Neural cell (in vitro differentiated cells): Measurements from ENCODE around the gene RGS16. TPM values are rescaled to one million over a fixed set of nuclear protein-coding genes. Genes with fewer than 3 reads are reported as not detected.

Source experiments
- H2AFZ ChIP-seq: fragments of 200-600, 300-800 bp; sonication (generic), shearing (Covaris generic); 2 replicates; pipeline ENCODE4 v1.6.0; 2014; ENCODE audit warnings: low read depth, mild to moderate bottlenecking, antibody characterized with exemption, low read length, moderate library complexity
- H3F3A ChIP-seq: fragments of 200-600 bp; shearing (Covaris generic); 2 replicates; pipeline ENCODE4 v1.6.1; 2016; ENCODE audit warnings: mild to moderate bottlenecking, moderate library complexity, mixed read lengths, antibody characterized with exemption, low read length; ENCODE audit not compliant: insufficient read depth, poor library complexity, severe bottlenecking
- H3K27ac ChIP-seq: fragments of 200-600, 300-800 bp; sonication (generic), shearing (Covaris generic); 2 replicates; pipeline ENCODE4 v1.5.1; 2014; ENCODE audit warnings: mild to moderate bottlenecking, low read length, moderate library complexity
- H3K27me3 ChIP-seq: fragments of 300-800, 200-600 bp; sonication (generic), shearing (Covaris generic); 2 replicates; pipeline ENCODE4 v1.6.0; 2014; ENCODE audit warnings: mild to moderate bottlenecking, low read depth, low read length, moderate library complexity; ENCODE audit not compliant: insufficient read depth
- H3K36me3 ChIP-seq: fragments of 300-800, 200-600 bp; sonication (generic), shearing (Covaris generic); 2 replicates; pipeline ENCODE4 v1.5.1; 2014; ENCODE audit warnings: mild to moderate bottlenecking, antibody characterized with exemption, low read length, moderate library complexity; ENCODE audit not compliant: insufficient read depth
- H3K4me2 ChIP-seq: fragments of 300-800, 200-600 bp; sonication (generic), shearing (Covaris generic); 2 replicates; pipeline ENCODE4 v1.6.0; 2014; ENCODE audit warnings: mild to moderate bottlenecking, low read length
- H3K4me3 ChIP-seq: fragments of 300-800, 200-600 bp; sonication (generic), shearing (Covaris generic); 2 replicates; pipeline ENCODE4 v1.5.1; 2014; ENCODE audit warnings: mild to moderate bottlenecking, low read length, moderate library complexity
- H3K79me2 ChIP-seq: fragments of 200-600 bp; shearing (Covaris generic); replicated peaks from 2 replicates; pipeline ENCODE4 v1.6.0; 2014; ENCODE audit warnings: mild to moderate bottlenecking, low read length, moderate library complexity; ENCODE audit not compliant: insufficient read depth
- H3K9ac ChIP-seq: fragments of 300-800, 200-600 bp; sonication (generic), shearing (Covaris generic); 2 replicates; pipeline ENCODE4 v1.6.1; 2016; ENCODE audit warnings: mild to moderate bottlenecking, low read length, mixed read lengths
- H3K9me2 ChIP-seq: fragments of 200-600 bp; shearing (Covaris generic); 2 replicates; pipeline ENCODE4 v1.6.1; 2016; ENCODE audit warnings: mild to moderate bottlenecking, low read length, mixed read lengths; ENCODE audit not compliant: insufficient read depth
- H3K9me3 ChIP-seq: fragments of 200-600, 300-800 bp; sonication (generic), shearing (Covaris generic); 2 replicates; pipeline ENCODE4 v1.6.1; 2016; ENCODE audit warnings: mild to moderate bottlenecking, mixed run types, low read length, moderate library complexity, mixed read lengths
- H4K20me1 ChIP-seq: fragments of 200-600 bp; shearing (Covaris generic); 2 replicates; pipeline ENCODE4 v1.6.1; 2016; ENCODE audit warnings: mild to moderate bottlenecking, mixed run types; ENCODE audit not compliant: insufficient read depth
- EP300 ChIP-seq: fragments of 450-650 bp; conservative IDR thresholded peaks from 2 replicates; pipeline ENCODE4 v1.6.1; 2014; ENCODE audit warnings: antibody characterized with exemption, mild to moderate bottlenecking, moderate library complexity; ENCODE audit not compliant: poor library complexity, severe bottlenecking
- POLR2AphosphoS5 ChIP-seq: IDR thresholded peaks from 2 replicates; pipeline ENCODE4 v1.6.1; 2012
- RAD21 ChIP-seq: fragments of 450-650 bp; conservative IDR thresholded peaks from 2 replicates; pipeline ENCODE4 v1.6.1; 2014; ENCODE audit warnings: antibody characterized with exemption, mild to moderate bottlenecking, moderate library complexity
- SMC3 ChIP-seq: fragments of 450-650 bp; conservative IDR thresholded peaks from 2 replicates; pipeline ENCODE4 v1.6.1; 2014; ENCODE audit warnings: antibody characterized with exemption, mild to moderate bottlenecking, moderate library complexity; ENCODE audit not compliant: poor library complexity
- polyA plus RNA-seq: library from polyadenylated mRNA; depleted of rRNA; stranded (reverse); fragments of >200 nt; gene quantifications from 2 replicates; pipeline ENCODE4 v1.2.3, GENCODE V29; 2014
- TF ChIP-seq, protein P1 (sequence below): IDR thresholded peaks from 2 replicates; pipeline ENCODE4 v1.6.1; 2012; ENCODE audit warnings: borderline replicate concordance
- TF ChIP-seq, protein P2 (sequence below): fragments of 450-650 bp; IDR thresholded peaks from 2 replicates; pipeline ENCODE4 v1.5.1; 2014; ENCODE audit warnings: antibody characterized with exemption, mild to moderate bottlenecking, moderate library complexity; ENCODE audit not compliant: poor library complexity, severe bottlenecking

Gene RGS16
- polyA plus RNA-seq, 1 donor from 2014 or later = 1.1 TPM

DNA sequence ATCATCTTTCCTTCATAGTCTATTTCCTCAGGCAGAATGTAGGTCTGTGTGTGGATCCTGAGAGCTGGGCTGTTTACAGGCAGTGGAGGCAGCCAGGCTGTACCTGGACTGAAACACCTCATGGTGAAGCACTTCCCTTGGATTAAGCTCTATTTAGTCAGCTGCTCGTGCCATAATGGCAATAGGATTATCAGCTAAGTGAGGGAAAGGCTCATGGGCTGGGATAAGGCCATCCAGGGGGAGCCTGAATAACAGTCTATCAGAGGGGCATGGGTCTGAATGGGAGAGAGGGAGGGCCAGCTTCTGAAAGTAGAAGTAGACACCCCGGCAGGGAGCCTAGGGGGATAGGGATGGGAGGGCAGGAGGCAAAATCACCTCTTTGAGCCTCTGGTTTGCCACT is 23.5 kb downstream of the RGS16 start:
- Histone ChIP-seq H3K9ac (no peak overlapping the region), H3K36me3 (no peaks in the 10 kb centered on the region), H3K79me2 (no peaks in the 10 kb centered on the region), H3K27me3 (no peaks in the 10 kb centered on the region), H3K4me2 (no peak overlapping the region), H3K9me2 (no peaks in the 10 kb centered on the region), H2AFZ (no peak overlapping the region), H3K9me3 (no peaks in the 10 kb centered on the region), H3K4me3 (no peak overlapping the region), H3F3A (no peaks in the 10 kb centered on the region), H3K27ac (no peak overlapping the region), H4K20me1 (no peaks in the 10 kb centered on the region)
- TF ChIP-seq EP300 (no peak), POLR2AphosphoS5 (no peak)
- TF ChIP-seq, protein P1, sequence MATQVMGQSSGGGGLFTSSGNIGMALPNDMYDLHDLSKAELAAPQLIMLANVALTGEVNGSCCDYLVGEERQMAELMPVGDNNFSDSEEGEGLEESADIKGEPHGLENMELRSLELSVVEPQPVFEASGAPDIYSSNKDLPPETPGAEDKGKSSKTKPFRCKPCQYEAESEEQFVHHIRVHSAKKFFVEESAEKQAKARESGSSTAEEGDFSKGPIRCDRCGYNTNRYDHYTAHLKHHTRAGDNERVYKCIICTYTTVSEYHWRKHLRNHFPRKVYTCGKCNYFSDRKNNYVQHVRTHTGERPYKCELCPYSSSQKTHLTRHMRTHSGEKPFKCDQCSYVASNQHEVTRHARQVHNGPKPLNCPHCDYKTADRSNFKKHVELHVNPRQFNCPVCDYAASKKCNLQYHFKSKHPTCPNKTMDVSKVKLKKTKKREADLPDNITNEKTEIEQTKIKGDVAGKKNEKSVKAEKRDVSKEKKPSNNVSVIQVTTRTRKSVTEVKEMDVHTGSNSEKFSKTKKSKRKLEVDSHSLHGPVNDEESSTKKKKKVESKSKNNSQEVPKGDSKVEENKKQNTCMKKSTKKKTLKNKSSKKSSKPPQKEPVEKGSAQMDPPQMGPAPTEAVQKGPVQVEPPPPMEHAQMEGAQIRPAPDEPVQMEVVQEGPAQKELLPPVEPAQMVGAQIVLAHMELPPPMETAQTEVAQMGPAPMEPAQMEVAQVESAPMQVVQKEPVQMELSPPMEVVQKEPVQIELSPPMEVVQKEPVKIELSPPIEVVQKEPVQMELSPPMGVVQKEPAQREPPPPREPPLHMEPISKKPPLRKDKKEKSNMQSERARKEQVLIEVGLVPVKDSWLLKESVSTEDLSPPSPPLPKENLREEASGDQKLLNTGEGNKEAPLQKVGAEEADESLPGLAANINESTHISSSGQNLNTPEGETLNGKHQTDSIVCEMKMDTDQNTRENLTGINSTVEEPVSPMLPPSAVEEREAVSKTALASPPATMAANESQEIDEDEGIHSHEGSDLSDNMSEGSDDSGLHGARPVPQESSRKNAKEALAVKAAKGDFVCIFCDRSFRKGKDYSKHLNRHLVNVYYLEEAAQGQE = no peak

DNA sequence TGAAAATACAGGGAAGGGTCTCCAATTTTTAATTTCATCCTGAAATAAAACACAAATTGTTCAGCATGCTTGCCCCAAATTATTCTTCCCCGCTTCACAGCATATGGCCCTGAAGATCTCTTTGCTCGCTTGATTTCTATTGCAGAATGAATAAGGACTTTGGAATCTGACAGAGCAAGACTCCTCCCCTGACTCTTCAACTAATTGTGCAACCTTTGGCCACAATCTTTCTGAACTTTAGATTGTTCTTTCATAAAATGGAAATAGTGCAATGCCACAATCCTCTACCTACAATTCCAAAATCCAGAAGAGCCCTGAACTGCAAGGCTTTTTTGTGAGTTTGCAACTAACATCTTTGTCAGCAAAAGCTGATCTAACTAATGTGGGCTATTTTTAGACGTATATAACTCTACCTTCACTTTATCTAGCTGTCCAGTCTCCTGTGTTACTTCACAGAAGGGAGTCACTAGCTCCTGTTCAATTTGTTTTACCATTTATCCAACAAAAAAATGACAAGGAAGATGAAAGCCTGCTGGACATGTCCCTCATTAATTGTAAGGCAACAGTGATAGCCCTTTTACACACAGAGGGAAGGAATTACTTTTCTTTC is 28.5 kb downstream of the RGS16 start:
- H3K9ac ChIP-seq = no peak overlapping the region
- no peak overlapping the region for H3K4me3 ChIP-seq
- H3K27ac ChIP-seq = no peak overlapping the region
- H2AFZ ChIP-seq = no peak overlapping the region
- H3K79me2 ChIP-seq = no peaks in the 10 kb centered on the region
- no peaks in the 10 kb centered on the region for H3K9me2 ChIP-seq
- no peaks in the 10 kb centered on the region for H3K27me3 ChIP-seq
- no peaks in the 10 kb centered on the region for H3F3A ChIP-seq
- H3K9me3 ChIP-seq = no peaks in the 10 kb centered on the region
- H3K4me2 ChIP-seq = no peak overlapping the region
- H3K36me3 ChIP-seq = no peaks in the 10 kb centered on the region
- H4K20me1 ChIP-seq = no peaks in the 10 kb centered on the region
- TF ChIP-seq RAD21 (no peak), POLR2AphosphoS5 (no peak), SMC3 (no peak)
- TF ChIP-seq, protein P2, sequence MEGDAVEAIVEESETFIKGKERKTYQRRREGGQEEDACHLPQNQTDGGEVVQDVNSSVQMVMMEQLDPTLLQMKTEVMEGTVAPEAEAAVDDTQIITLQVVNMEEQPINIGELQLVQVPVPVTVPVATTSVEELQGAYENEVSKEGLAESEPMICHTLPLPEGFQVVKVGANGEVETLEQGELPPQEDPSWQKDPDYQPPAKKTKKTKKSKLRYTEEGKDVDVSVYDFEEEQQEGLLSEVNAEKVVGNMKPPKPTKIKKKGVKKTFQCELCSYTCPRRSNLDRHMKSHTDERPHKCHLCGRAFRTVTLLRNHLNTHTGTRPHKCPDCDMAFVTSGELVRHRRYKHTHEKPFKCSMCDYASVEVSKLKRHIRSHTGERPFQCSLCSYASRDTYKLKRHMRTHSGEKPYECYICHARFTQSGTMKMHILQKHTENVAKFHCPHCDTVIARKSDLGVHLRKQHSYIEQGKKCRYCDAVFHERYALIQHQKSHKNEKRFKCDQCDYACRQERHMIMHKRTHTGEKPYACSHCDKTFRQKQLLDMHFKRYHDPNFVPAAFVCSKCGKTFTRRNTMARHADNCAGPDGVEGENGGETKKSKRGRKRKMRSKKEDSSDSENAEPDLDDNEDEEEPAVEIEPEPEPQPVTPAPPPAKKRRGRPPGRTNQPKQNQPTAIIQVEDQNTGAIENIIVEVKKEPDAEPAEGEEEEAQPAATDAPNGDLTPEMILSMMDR = no peak
- TF ChIP-seq, protein P1 = no peak
